HG02759 (cell line): ENCODE data around the gene C15orf39.

Experiments
- ATAC-seq: cut with Tn5 transposase; IDR thresholded peaks from one replicate; pipeline ENCODE4 v1.9.1; 2021; ENCODE audit warnings: mild to moderate bottlenecking, moderate library complexity; ENCODE audit not compliant: unreplicated experiment

Gene C15orf39

DNA sequence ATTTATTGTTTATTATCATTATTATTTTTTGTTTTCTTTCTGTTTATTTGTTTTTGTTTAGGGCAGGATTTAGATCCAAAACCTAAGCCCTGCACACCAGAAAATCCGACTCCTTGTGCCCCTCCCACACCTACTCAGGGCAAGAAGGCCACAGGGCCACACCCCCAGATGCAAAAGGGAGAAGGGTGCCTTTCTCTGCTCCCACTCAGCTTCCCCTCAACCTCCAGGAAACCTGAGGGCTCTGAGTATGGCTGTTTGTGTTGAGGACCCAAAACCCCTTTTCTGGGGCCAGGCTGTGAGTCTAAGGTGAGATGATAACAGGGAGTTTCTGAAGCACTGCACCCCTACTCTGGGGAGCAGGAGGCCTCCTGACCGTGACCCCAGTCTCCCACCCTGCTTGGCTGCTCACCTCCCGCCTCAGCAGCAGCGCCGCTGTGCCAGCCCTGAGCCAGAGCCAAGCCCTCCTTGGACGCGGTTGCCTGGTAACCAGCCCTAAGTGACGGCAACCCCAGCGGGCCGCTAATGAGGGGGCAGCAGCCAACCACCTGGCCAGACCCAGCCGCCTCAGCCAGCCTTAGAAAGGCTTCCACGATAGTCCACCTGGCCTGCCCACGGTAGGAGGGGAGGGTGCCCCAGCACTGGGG lies 6.4 kb upstream of the C15orf39 start:
- ATAC-seq, result no peak

DNA sequence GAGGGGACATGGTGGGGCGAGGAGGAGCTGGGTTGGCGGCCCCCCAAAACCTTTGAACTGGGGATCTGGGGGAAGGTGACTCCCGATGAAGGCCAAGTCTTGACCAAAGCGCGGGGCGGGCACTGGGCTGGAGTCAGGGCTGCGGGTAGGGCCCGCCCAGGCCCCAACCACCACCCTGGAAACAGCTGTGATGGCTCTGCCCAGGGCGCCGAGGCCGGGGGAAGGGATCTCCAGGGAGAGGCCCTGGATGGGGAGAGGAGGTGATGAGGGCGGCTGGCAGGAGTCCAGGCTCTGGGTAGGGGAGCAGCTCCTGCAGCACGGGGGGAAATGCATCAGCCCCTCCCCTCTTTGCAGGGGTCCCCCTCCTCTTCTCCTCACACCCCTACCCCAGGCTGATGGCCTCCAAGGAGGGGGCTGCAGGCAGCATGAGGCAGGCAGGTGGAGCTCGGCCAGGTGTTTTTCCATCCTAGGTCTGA lies 5.9 kb upstream of the C15orf39 start:
- ATAC-seq, result no peak

DNA sequence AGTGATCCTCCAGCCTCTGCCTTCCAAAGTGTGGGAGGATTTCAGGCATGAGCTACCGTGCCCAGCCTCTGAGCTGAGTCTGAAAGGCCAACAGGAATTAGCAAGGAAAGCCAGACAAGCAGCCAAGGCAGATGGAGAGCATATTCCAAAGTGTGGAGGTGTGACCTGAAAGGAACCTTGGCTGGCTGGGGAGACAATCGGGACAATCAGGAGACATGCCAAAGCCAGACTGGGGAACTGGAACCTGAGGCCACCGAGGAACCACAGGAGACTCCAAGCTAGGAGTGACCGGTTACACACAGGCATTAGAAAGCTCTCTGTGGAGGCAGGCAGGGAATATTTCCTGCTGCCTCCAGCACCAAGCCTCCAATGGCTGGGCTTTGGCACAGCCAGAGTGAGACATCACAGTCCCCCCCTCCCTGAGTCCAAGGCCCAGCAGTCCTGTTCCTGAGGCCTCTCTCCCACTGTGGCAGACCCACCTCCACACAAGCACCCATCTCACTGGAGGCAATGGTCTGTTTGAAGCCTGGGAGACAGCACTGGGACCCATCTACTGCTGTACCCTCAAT lies 4.5 kb upstream of the C15orf39 start:
- no peak for ATAC-seq

DNA sequence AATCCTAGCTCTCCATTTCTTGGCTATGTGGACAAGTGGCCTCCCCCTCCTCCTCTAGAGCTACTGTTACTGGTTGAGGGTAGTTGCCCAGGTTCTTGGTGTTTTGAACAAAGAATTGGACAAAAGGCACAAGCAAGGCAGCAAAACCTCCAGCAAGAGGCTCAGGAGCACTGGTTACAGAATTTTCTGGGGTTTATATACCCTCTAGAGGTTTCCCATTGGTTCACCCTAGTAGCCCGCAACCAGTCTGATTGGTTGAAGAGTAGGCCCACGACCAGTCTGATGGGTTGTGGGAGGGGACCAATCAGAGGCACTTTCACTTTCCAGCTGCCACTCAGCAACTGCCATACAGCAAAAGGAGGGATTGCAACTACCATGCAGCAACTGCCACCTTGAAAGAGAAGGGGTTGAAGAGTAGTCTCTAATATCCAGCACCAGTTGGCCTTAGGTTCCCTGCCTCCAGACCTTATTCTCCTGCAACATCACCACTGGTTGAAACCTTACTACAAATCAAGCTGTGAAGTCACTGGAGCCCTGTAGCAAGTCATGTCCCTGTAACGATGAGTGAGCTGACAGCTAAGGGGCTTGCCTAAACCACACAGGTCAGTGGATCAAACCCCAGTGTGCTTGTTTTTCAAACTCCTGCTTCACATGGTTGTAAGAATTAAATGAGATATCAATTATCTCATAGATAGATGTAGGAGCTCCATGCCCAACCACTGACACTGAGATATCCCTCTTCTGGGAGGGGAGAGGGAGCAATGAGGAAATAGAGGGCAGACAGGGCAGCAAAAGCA lies 2.9 kb upstream of the C15orf39 start:
- no peak for ATAC-seq

DNA sequence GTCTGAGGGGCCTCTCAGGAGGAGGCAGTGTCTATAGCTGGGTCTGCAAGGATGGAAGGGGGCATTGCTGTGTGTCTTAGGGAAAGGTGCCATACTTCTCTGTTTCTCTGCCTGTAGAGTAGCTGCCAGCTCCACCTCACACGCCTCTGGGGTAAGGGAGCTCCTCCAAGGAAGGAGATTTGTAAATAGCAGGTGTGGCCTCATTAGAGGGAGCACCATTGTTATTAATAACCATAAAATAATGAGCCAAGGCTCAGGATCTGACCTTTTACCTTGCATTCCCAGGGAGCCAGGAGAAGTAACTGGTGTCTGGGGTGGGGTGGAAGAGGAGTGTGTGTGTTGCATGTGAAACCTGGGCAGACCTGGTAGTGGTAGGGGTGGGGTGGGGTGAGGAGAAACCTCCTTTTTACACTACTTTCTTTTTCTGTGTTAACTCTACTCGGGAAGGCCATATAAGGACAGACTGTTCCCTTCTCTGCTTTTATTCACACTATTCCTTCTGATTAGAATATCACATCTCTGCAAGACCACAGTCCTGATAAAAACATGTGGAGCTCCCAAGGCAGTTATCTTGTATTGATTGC lies 2.2 kb upstream of the C15orf39 start:
- ATAC-seq, result no peak

DNA sequence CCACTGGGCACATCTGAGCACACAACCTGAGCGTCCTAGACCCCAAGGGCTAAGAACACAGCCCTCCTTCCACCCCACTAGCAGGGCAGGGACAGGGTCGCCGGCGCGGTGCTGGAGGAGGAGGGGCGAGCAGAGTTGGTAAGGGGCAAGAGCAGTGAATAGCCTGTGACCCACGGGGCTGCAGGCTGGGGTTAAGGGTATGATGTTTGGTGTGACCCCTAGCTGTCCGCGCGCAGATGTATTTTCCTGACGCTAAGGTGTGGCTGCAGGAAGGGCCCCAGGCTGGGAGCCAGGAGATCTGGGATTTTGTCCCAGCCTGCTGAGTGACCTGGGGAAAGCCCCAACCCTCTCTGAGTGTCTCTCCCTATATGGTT lies 1.3 kb upstream of the C15orf39 start:
- ATAC-seq, result no peak

DNA sequence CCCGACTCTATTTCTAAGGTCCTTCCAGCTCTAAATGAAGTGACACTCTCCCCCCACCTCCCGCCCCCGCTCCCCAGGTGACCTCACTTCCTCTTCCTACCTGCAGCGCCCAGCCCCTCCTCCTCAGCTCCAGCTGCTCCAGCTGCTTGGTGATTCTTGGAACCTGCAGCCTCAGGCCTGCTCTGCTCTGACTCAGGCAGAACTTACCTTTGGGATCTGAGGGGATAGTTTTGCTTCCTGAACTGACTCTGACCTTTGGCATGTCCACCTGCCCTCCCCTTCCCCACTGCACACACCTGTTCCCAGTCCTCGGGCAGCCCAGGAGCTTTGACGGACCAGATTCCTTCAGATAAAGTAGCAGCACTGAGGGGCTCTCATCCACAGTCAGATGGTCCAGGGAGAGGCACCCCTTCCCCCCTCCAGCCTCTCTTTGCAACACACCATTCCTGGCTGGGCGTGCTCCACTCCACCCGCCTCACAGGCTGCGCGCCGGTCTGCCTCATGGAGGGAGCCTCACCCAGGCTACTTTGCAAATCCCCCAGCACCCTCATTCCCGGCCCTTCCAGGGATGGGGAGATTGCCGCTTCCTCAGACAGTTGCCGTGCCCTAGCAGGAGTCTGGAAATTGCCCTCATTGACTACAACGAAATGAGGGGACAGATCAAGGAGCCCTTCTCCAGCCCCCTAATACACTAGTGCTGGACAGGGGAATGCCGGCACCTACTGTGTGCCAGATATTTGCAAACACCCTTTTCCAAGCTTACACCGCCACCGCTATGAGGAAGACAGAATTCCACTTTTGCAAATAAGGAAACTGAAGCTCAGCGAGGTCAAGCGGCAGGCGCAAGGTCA lies 692 bp upstream of the C15orf39 start:
- no peak for ATAC-seq

DNA sequence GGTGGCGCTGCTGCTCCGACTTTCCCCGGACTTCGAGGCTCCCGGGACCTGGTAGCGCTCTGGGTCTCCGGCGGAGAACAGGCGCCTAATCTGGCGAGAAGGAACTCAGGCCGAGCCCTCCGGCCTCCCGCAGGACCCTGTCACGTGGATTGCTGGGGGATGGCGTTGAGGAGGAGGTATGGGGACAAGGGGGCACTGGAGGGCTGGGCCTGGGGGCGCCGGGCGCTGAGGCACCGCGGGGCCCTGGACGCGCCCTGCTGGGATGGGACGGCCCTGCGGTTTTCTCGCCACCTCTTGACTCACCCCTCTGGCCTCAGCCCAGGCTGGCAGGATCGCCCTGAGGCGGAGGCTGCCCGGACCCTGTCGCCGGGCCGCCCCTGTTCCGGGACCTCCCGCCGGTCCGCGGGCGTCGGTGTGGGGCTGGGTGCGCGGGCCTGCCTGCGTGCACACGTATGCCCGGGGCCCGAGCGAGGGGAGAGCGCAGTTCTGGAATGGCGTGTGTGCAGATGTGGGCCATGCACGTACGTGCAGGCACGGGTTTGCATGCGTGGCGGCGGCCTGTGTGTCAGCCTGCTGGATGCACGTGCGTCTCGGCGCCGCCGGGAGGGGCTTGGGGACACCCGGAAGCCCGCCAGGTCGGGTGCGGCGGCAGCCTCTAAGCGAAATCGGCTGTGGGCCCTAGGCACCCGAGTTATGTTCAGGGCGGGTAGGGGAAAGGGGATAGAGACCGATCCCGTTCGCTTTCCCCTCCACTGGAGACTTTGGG lies 752 bp downstream of the C15orf39 start:
- peak; percentile 43 for ATAC-seq

DNA sequence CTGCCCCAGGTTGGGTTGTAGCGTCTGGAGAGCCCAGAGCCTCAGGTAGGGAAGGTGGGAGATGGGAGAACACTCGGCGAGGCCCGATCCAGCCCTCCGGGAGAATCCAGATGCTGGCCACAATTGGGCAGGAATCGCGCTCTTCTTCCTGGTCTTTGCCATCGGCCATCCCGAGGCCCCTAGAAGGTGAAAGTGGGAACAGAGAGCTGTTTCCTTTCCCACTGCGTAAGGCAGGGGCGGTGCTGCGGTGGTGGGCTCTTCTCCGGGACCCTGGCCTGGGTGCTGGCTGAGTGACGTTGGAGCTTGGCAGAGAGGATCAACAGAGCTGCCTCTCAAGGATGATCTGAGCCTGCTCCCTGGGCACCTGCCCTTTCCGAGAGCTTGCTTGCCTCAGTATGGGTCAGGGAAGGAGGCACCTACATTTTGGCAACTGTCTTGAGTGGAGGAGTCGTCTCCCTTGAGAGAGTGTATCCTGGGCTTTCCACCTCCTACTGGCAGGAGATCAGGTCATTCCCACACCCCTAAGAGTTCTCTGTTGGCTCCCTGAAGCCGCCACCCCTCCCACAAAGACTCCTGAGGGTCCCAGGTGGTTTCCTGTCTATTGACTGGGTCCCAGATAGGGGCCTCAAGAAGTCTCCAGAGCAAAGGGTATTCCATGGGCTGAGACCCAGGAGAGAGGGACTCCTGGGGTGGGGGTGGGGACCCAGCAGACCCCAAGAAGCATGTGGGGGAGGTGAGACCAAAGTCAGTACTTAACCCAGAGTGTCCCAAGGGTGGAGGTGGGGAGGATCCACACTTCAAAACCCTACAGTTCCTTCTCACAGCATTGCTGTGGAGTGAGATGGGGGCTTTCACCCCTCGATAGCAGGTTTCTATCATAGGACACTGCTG lies 1.6 kb downstream of the C15orf39 start:
- no peak for ATAC-seq

DNA sequence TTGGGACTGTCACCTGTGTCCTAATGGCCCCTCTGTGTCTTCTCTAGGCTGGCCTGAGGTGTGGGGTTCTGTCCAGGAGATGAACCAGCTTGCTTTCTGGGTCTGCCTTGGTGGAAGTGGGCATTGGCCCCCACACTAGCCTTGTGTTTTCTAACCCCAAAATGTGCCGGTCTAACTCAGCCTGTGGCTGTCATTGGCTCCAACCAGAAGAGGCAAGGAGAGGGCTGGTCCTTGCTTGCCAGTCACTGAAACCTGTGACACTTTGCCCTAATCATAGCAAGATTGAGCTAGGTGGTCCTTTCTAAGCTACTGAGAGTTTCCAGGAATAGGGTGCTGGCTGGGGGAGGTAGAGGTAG lies 2.2 kb downstream of the C15orf39 start:
- ATAC-seq, result no peak

DNA sequence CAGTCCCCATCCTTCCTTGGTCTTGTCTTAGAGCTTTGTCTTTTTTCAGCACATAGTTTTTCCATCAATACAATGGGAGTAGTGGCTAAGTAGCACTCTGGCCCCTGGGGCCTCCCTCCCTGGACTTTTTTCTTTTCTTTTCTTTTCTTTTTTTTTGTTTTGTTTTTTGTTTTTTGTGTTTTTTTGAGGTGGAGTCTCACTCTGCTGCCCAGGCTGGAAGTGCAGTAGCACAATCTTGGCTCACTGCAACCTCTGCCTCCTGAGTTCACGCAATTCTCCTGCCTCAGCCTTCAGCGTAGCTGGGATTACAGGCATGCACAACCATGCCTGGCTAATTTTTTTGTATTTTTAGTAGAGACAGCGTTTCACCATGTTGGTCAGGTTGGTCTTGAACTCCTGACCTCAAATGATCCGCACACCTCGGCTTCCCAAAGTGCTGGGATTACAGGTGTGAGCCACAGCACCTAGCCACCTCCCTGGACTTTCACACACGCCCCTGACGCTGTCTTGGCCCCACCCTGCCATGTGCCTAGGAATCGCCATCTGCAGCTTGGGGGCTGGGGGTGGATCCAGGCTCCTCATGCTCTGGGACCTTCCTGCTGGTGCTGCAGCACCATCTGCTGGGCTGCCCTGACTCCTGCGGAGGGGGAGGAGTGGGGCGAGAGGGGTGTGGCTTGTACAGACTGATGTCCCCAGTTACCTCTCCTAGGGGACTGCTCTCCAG lies 2.8 kb downstream of the C15orf39 start:
- peak; percentile 34 for ATAC-seq

DNA sequence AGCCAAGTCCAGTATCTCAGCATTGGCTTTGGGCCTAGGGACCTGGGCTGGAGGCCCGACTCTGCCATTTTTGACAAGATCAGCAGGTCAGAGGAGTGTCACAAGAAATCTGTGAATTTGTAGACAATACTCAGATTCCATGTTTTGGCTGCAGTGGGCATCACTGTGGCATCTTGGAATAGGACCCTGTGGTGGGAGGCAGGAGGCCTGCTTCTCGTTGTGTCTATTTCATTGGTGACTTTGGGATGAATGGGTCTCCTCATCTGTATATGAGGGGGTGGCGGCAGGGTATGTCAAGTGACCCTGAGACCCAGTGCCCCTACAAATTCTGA lies 3.3 kb downstream of the C15orf39 start:
- no peak for ATAC-seq

DNA sequence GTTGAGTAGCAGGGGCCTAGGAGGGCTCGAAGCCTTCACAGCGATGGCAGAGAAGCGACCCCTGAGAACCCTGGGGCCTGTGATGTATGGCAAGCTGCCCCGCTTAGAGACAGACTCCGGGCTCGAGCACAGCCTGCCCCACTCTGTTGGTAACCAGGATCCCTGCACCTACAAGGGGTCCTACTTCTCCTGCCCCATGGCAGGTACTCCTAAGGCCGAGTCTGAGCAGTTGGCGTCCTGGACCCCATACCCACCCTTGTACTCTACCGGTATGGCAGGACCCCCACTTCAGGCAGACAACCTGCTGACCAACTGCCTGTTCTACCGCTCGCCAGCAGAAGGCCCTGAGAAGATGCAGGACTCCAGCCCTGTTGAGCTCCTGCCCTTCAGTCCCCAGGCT lies 4.3 kb downstream of the C15orf39 start:
- ATAC-seq, result no peak

DNA sequence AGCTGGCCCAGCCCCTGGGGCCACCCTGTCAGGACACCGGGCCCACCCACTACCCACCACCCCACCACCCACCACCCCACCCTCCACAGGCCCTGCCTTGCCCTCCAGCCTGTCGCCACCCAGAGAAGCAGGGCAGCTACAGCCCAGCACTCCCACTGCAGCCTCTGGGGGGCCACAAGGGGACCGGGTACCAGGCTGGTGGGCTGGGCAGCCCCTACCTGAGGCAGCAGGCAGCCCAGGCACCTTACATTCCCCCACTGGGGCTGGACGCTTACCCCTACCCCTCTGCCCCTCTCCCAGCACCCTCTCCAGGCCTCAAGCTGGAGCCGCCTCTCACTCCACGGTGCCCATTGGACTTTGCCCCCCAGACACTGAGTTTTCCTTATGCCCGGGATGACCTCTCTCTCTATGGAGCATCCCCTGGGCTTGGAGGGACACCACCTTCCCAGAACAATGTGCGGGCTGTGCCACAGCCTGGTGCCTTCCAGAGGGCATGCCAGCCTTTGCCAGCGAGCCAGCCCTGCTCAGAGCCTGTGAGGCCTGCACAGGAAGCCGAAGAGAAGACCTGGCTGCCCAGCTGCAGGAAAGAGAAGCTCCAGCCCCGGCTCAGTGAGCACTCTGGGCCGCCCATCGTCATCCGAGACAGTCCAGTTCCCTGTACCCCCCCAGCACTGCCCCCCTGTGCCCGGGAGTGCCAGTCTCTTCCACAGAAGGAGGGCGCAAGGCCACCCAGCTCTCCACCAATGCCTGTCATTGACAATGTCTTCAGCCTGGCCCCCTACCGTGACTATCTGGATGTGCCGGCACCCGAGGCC lies 5.3 kb downstream of the C15orf39 start:
- ATAC-seq, result no peak

DNA sequence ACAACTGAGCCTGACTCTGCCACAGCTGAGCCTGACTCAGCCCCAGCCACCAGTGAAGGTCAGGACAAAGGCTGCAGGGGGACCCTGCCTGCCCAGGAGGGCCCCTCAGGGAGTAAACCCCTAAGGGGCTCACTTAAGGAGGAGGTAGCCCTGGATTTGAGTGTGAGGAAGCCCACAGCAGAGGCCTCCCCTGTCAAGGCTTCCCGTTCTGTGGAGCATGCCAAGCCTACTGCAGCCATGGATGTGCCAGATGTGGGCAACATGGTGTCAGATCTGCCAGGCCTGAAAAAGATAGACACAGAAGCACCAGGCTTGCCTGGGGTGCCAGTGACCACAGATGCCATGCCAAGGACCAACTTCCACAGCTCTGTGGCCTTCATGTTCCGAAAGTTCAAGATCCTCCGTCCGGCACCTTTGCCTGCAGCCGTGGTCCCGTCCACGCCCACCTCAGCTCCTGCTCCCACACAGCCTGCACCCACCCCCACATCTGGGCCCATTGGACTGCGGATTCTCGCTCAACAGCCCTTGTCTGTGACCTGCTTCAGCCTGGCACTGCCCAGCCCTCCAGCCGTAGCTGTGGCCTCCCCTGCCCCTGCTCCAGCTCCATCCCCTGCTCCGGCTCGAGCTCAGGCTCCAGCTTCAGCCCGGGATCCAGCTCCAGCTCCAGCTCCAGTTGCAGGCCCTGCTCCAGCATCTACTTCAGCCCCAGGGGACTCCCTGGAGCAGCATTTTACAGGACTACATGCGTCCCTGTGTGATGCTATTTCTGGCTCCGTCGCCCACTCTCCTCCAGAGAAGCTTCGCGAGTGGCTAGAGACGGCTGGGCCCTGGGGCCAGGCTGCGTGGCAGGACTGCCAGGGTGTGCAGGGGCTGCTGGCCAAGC lies 6.2 kb downstream of the C15orf39 start:
- no peak for ATAC-seq

DNA sequence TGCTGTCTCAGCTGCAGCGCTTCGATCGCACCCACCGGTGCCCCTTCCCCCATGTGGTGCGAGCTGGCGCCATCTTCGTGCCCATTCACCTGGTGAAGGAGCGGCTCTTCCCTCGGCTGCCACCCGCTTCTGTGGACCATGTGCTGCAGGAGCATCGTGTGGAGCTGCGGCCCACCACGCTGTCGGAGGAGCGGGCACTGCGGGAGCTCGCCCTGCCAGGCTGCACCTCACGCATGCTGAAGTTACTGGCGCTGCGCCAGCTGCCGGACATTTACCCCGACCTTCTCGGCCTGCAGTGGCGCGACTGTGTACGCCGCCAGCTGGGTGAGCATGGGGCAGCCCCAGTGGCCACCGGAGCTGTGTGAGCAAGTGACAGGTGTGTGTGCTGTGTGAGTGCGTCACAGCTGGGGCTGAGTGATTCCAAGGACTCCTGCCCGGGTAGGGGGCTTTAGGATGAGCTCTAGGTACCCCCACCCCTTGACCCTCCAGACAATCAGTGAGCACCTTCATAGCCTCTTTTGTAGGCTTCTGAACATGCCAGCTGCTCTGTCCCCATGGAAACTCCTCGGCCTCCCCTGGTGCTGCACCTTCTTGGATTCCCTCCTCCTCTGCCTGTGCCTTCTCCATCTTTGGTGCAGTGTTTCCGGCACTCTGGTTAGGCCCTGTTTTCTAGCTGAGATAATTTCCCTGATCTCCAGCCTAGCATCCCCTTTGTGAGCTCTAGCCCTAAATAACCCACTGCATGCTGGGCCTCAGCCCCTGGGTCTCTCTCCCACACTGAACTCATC lies 7.0 kb downstream of the C15orf39 start:
- no peak for ATAC-seq
